ENCODE data around the gene ATP10A. TPM values are rescaled to one million over a fixed set of nuclear protein-coding genes. Genes with fewer than 3 reads are reported as not detected.
A peak's percentile ranks its signal among the peaks of the same experiment; 100 is the strongest.

Gene ATP10A
- total RNA-seq, 1 donor from 2014 or later: 1.2 TPM

- no peak for ATAC-seq
- intact Hi-C loops (cut with micrococcal nuclease): no loop called here
- DNase-seq: no peak
Measured at GRCh38 chr15:25703726-25704125, 159.4 kb downstream of the ATP10A start.

GRCh38 chr15:25701721-25702465 lies 161.2 kb downstream of the ATP10A start:
- intact Hi-C loops (cut with micrococcal nuclease): no loop called here
- DNase-seq (no peak), ATAC-seq (no peak)

GRCh38 chr15:25700916-25701315 lies 162.2 kb downstream of the ATP10A start:
- DNase-seq (no peak), ATAC-seq (no peak)
- intact Hi-C loops (cut with micrococcal nuclease): no loop called here

GRCh38 chr15:25697586-25697985 lies 165.5 kb downstream of the ATP10A start:
- intact Hi-C loops (cut with micrococcal nuclease): loop anchor here (10.0 kb wide), 2 partner anchors 163 to 193 kb away; no protein-coding TSS in a partner anchor
- DNase-seq (no peak), ATAC-seq (peak; percentile 90)

GRCh38 chr15:25695875-25696760 lies 167.0 kb downstream of the ATP10A start:
- DNase-seq (no peak), ATAC-seq (no peak)
- intact Hi-C loops (cut with micrococcal nuclease): loop anchor here (10.0 kb wide), 2 partner anchors 161 to 191 kb away; no protein-coding TSS in a partner anchor

- intact Hi-C loops (cut with micrococcal nuclease): loop anchor here (10.0 kb wide), 2 partner anchors 160 to 190 kb away; no protein-coding TSS in a partner anchor
- DNase-seq (no peak), ATAC-seq (no peak)
Measured at GRCh38 chr15:25694823-25695312, 168.3 kb downstream of the ATP10A start.

GRCh38 chr15:25694239-25694584 lies 168.9 kb downstream of the ATP10A start:
- intact Hi-C loops (cut with micrococcal nuclease): loop anchor here (10.0 kb wide), 2 partner anchors 159 to 189 kb away; no protein-coding TSS in a partner anchor
- ATAC-seq: peak; percentile 56
- no peak for DNase-seq

- intact Hi-C loops (cut with micrococcal nuclease): loop anchor here (10.0 kb wide), 2 partner anchors 159 to 189 kb away; no protein-coding TSS in a partner anchor
- DNase-seq (peak; percentile 61), ATAC-seq (peak; percentile 62)
Measured at GRCh38 chr15:25693321-25694238, 169.5 kb downstream of the ATP10A start.

GRCh38 chr15:25691544-25692430 lies 171.3 kb downstream of the ATP10A start:
- ATAC-seq (peak; percentile 42), DNase-seq (no peak)
- intact Hi-C loops (cut with micrococcal nuclease): loop anchor here (10.0 kb wide), 2 partner anchors 157 to 187 kb away; no protein-coding TSS in a partner anchor

- intact Hi-C loops (cut with micrococcal nuclease): loop anchor here (10.0 kb wide), 2 partner anchors 156 to 186 kb away; no protein-coding TSS in a partner anchor
- no peak for DNase-seq
- no peak for ATAC-seq
Measured at GRCh38 chr15:25690673-25691543, 172.2 kb downstream of the ATP10A start.

GRCh38 chr15:25689592-25689991 lies 173.5 kb downstream of the ATP10A start:
- ATAC-seq: no peak
- intact Hi-C loops (cut with micrococcal nuclease): no loop called here
- no peak for DNase-seq

GRCh38 chr15:25688166-25688565 lies 175.0 kb downstream of the ATP10A start:
- DNase-seq: no peak
- no peak for ATAC-seq
- intact Hi-C loops (cut with micrococcal nuclease): no loop called here

- intact Hi-C loops (cut with micrococcal nuclease): no loop called here
- ATAC-seq (no peak), DNase-seq (no peak)
Measured at GRCh38 chr15:25687689-25688088, 175.4 kb downstream of the ATP10A start.

GRCh38 chr15:25687276-25687675 lies 175.9 kb downstream of the ATP10A start:
- no peak for DNase-seq
- intact Hi-C loops (cut with micrococcal nuclease): no loop called here
- no peak for ATAC-seq

GRCh38 chr15:25686780-25687179 lies 176.3 kb downstream of the ATP10A start:
- no peak for DNase-seq
- intact Hi-C loops (cut with micrococcal nuclease): no loop called here
- no peak for ATAC-seq

- peak; percentile 51 for DNase-seq
- intact Hi-C loops (cut with micrococcal nuclease): no loop called here
- ATAC-seq: peak; percentile 61
Measured at GRCh38 chr15:25684521-25685431, 178.4 kb downstream of the ATP10A start.
